Skeletal muscle cell (primary cell): ENCODE results near the gene ANKRD40.
"Not testable (repeated sequence)": the region's sequence is repeated elsewhere in the genome, so short reads cannot be mapped to it uniquely, and the experiment has no call there.

Experiments used
- DNase-seq: peaks from one replicate; pipeline ENCODE4 v3.0.0-alpha.2; 2010; ENCODE audit warnings: low read depth
- H3K4me3 ChIP-seq: 2 replicates; pipeline ENCODE4 v1.5.1; 2011; ENCODE audit warnings: low read depth, mild to moderate bottlenecking, control low read depth, low read length, moderate library complexity

The ANKRD40 gene

DNA sequence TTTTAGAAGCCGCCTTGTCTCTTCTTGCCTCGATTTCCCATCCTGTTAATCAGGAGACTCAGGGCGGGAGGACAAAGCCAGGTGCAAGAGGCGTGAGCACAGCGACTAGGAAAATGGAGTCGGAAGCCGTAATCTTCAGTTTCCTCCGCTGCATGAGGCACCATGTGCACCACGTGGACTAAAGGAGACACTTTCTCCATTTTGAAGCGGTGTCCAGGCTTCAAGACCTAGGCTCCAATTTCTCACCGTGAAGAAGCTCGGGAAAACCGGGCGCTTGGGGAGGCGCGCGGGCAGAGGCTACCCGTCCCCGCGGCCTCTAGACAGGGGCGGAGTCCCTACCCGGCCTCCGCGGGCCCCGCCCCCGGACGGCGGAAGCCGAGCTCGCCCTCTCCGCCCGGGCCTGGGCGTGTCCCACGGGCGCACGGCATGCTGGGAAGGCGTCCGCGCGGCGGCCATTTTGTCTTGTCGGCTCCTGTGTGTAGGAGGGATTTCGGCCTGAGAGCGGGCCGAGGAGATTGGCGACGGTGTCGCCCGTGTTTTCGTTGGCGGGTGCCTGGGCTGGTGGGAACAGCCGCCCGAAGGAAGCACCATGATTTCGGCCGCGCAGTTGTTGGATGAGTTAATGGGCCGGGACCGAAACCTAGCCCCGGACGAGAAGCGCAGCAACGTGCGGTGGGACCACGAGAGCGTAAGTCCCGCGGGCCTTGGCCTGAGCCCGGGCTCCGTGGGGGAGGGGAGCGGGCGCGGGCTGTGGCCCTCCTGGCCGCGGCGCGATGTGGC, 11.6 kb upstream of the ANKRD40 start, which contains the start of gene LUC7L3:
TSS of gene LUC7L3 (plus strand) at position 460 of the 780 bp plus-strand sequence. CDS start at position 590, 130 bp downstream.
- peak; percentile 80 for DNase-seq
- H3K4me3 ChIP-seq: peak within 1 kb of the TSS; percentile 93

DNA sequence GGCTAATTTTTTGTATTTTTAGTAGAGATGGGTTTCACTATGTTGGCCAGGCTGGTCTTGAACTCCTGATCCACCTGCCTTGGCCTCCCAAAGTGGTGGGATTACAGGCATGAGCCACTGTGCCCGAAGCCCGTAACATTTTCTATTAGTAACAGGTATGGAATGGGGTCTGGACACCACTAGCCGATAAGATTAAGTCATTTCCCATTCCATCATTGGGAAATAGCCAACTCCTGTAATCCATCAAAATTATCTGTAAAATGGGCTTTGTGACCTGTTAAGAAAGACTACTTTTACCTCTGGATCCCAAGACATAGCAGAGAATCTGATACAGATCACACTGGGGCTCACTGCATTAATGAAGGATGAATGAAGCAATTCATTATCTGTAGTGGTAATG, 7.8 kb upstream of the ANKRD40 start:
- no peak overlapping the region for H3K4me3 ChIP-seq
- DNase-seq: no peak

DNA sequence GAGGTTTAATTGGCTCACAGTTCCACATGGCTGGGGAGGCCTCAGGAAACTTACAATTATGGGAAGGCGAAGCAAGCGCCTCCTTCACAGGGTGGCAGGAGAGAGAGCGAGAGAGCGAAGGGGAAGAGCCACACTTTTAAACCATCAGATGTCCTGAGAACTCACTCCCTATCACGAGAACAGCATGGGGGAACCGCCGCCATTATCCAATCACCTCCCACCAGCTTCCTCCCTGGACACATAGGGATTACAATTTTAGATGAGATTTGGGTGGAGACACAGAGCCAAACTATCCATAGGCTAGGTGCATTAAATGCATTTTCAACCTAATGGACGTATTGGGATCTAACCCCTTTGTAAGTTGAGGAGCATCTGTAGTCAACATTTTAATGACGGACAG, 4.9 kb upstream of the ANKRD40 start:
- H3K4me3 ChIP-seq: no peak overlapping the region
- no peak for DNase-seq

GRCh38 chr17:50710650-50711049, 2.9 kb upstream of the ANKRD40 start:
- H3K4me3 ChIP-seq: no peak overlapping the region

GRCh38 chr17:50710025-50710424, 2.3 kb upstream of the ANKRD40 start:
- no peak overlapping the region for H3K4me3 ChIP-seq
- no peak for DNase-seq

More at GRCh38 chr17:50710650-50711049, 2.9 kb upstream of the ANKRD40 start:
- DNase-seq: no peak

GRCh38 chr17:50709053-50709452, 1.3 kb upstream of the ANKRD40 start:
- H3K4me3 ChIP-seq, DNase-seq: not testable (repeated sequence)

DNA sequence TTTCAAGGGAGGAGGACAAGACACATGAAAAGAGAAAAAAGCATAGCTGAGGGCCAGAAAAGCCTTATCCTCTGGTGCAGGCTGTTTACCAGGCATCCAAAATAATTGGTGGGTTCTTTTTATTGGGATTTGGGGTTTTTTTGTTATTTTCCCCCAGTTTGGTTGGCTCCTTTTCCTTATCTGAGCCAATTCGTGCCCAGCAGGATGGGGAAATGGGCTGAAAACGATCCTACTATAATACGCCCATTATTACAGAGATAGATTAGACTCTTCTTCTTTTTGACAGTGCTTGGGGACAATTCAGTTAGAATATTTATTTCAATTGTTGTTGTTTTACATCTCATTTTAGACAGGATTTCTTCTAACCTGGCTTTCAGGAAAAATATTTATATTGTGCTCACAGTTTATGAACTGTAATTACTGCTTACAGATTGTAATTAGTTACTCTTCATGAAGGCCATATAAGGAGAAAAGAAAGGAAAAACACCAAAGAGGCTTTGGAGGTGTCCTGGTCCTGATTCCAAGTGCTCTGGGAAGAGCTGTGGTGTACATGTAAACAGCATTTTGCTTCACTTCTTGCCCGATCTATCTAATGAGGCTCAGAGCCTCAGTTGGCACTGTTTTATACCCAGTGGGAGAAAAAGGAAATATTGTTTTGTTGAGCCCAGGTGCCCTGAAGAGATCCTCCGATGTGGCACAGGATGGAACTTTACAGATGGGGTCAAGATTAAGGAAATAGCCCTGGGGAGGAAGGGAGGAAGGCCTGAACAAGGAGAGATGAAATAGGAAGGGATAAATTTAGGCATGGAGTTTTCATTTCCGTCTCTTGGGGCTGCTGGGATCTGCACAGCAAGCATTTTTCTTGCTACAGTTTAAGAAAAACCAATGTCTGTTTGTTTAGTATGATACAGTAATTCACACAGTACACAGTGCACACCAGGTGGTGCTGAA, 611 bp upstream of the ANKRD40 start:
- H3K4me3 ChIP-seq: peak overlapping the region; percentile 74
- DNase-seq: no peak

GRCh38 chr17:50703162-50703561, 4.6 kb downstream of the ANKRD40 start:
- DNase-seq: no peak
- no peak overlapping the region for H3K4me3 ChIP-seq

DNA sequence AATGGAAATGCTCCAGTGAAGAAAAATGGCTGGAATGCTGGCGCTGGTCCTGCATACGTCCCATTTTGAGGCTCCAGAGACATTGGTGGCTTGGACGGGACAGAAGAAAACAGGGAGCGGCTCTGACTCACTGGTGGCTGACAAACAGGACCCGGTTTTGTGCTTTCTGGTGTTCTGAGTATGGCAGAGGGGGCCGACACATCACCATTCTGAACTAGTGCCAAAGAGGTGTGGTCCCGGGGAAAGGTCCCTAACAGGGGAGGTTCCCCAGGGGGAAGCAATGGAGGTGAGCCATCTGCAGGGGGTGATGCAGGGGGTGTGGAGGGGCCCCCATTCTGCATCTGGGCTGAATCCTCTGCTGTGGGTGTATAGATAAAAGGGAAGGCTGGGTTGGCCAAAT, 8.3 kb downstream of the ANKRD40 start:
- no peak overlapping the region for H3K4me3 ChIP-seq
- no peak for DNase-seq

DNA sequence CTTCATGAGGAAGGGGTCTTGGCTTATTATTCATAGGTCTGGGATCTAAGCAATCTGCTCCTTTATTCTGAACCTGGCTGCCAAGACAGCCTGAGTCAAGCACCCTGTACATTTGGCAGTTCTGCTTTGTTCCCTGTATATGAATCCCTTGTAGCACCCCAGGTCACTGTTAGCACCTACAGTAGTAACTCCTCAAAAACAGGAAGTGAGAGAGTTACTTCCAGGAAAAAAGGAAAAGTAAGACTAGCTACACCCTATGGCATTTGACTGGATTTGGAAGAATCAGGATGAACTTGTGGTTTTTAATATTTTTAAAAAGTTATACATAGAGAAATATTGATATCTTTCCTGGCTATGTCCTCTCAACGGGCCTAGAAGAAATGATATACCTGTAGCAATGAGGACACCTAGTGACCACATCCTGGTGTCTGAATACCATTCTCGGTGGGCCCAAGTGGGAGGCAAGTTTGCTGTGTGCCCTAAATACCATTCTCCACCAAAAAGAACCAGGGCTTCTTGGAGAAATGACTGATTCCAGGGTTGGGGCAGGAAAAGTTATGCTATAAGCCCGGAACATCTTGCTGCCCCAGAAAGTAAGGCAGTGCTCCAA, 9.9 kb downstream of the ANKRD40 start:
- no peak for DNase-seq
- no peak overlapping the region for H3K4me3 ChIP-seq

DNA sequence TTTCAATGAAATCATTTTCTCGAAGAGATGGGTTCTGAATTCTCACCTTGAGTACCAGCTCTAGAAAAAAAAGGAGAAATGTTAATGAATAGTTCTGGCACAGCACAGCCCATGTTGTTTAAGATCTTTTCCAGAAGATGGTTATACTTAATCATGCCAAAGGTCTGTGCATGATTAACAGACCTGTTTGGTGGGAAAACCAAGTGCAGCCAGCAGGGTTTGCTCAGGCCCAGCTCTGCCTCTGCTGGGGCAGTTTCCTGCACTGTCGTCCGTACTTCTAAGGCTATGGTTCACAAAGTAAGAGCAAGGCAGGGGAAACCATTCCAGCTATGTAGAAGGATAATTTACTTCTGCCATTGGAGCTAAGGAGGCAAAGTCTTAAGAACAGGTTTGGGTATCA, 10.7 kb downstream of the ANKRD40 start:
- DNase-seq: no peak
- H3K4me3 ChIP-seq: no peak overlapping the region

DNA sequence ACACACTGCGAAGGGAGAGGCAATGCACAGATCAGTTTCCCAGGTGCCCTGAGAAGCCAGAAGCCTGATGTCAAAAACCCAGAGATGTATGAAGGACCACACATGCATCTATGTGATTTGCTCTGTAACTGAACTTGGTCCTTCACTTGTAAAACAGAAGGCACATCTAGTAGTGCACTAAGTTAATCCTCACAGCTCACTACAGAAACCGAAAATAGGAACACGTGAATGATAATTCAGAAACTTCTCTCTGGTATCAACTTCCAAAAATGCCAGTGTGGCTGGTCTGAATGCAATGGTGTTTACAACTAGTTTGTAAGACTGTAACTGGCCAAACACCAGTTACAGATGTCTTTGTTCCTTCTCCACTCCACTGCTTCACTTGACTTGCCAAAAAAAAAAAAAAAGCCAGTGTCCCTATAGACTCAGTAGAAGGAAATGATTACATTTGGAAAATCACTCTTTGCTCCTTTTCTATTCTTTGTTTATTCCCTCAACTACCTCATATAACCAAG, 11.3 kb downstream of the ANKRD40 start:
- no peak overlapping the region for H3K4me3 ChIP-seq
- DNase-seq: no peak

- no peak overlapping the region for H3K4me3 ChIP-seq
Measured at GRCh38 chr17:50693036-50693682, 14.6 kb downstream of the ANKRD40 start.

DNA sequence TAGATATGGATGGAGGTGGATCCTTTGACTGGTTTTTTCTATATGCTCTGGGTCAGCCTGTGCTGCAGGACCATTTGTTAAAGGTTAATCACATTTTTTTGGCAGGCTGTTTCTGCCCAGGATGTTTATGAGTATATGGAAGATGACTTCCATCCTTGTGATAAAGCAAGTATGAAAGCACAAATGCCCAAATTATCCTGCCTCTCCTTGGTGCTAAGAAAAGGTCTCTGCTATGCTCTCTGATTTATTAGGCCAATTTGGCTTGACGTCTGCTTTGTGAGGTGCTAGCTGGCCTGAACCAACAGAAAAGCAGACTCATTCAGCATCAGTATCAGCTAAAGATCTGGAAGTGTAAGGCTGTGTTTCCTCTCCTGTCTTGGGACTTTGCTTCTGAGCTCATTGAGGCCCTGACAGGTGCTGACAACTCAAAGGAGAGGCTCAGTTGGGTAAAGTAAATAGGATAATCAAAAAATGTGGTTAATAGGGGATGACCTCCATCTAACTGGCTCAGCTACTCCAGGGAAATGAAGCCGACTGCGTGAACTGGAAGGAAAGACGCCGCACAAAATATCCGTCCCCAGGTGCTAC, 15.2 kb downstream of the ANKRD40 start:
- no peak for DNase-seq

More at GRCh38 chr17:50693036-50693682, 14.6 kb downstream of the ANKRD40 start:
- no peak for DNase-seq

GRCh38 chr17:50691550-50692447, 15.9 kb downstream of the ANKRD40 start:
- no peak for DNase-seq
- no peak overlapping the region for H3K4me3 ChIP-seq

More for the DNA sequence above, 15.2 kb downstream of the ANKRD40 start:
- no peak overlapping the region for H3K4me3 ChIP-seq

DNA sequence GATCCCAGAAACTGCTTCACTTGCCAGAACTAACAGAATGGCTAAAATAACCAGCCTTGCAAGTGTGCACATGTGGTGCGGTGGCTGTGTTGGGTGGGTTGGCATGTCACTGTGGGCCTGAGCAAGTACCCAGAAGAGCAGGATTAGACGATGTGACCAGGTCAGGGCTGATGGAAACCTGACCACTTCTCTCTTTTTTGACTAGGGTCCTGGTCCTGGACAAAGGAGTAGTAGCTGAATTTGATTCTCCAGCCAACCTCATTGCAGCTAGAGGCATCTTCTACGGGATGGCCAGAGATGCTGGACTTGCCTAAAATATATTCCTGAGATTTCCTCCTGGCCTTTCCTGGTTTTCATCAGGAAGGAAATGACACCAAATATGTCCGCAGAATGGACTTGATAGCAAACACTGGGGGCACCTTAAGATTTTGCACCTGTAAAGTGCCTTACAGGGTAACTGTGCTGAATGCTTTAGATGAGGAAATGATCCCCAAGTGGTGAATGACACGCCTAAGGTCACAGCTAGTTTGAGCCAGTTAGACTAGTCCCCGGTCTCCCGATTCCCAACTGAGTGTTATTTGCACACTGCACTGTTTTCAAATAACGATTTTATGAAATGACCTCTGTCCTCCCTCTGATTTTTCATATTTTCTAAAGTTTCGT, 16.7 kb downstream of the ANKRD40 start:
- DNase-seq: no peak
- H3K4me3 ChIP-seq: no peak overlapping the region
